Lower leg skin (tissue), 3 donors: ENCODE results near the gene POLR2J3.
"Not testable (repeated sequence)": the region's sequence is repeated elsewhere in the genome, so short reads cannot be mapped to it uniquely, and the experiment has no call there.

Source experiments
- CTCF ChIP-seq, 3 donors: fragments of 450-650 bp; IDR thresholded peaks; one replicate each; pipeline ENCODE4 v1.5.1; 2016; ENCODE audit warnings: antibody characterized with exemption in 3 of 3, mild to moderate bottlenecking in 3 of 3, moderate library complexity in 2 of 3
- POLR2A ChIP-seq, 2 donors: fragments of 450-650 bp; IDR thresholded peaks; one replicate each; pipeline ENCODE4 v1.6.1; 2016 to 2017; ENCODE audit warnings: antibody characterized with exemption in 2 of 2, mild to moderate bottlenecking in 1 of 2, moderate library complexity in 1 of 2

GRCh38 chr7:102527182-102527581, 45.2 kb downstream of the POLR2J3 start:
- TF ChIP-seq CTCF, POLR2A (IDR thresholded peaks at IDR 0.05): not testable (repeated sequence)
